ENCODE results near the gene PPFIBP2. TPM values are rescaled to one million over a fixed set of nuclear protein-coding genes. Genes with fewer than 3 reads are reported as not detected.

PPFIBP2 gene
- total RNA-seq, 2 experiments from 2014 or later, result 102 to 182 TPM

GRCh38 chr11:7538031-7538430 lies 24.2 kb downstream of the PPFIBP2 start:
- H3K4me2 ChIP-seq (ENCODE audit: low read length), result no peak overlapping the region
- no peak overlapping the region for H3K27ac ChIP-seq (ENCODE audit: low read depth, low read length, poor library complexity, severe bottlenecking)
- H3K4me3 ChIP-seq (ENCODE audit: low read depth, low read length, poor library complexity, severe bottlenecking), result no peak overlapping the region
- TF ChIP-seq EZH2phosphoT487 (IDR thresholded peaks at IDR 0.05; ENCODE audit: borderline replicate concordance, low read depth, low read length) (no peak), CTCF (conservative IDR thresholded peaks at IDR 0.05; ENCODE audit: low read length) (no peak)
- no peak overlapping the region for H2AFZ ChIP-seq (ENCODE audit: low read length)
- peaks cover 58% of the 10 kb centered on the region; the same call in 1 of the 2 replicates for H4K20me1 ChIP-seq (ENCODE audit: insufficient read depth, low read length)
- ChIA-PET POLR2A (interaction anchor here (1.7 kb wide), 1 partner anchor 17 kb away, joined by 5 read pairs; no protein-coding TSS in a partner anchor), CTCF (ENCODE audit: unreplicated experiment) (no interaction called here)
- intact Hi-C loops (cut with micrococcal nuclease; ENCODE audit: unreplicated experiment), result no loop called here
- H3K9me2 ChIP-seq (ENCODE audit: insufficient read depth, low read length), result no peaks in the 10 kb centered on the region
- H3K79me2 ChIP-seq (ENCODE audit: insufficient read depth, low read depth, low read length), result peaks cover 96% of the 10 kb centered on the region
- no peak for DNase-seq (ENCODE audit: low spot score)
- no TSS peak for BruUV-seq (replicated peaks)
- no peaks in the 10 kb centered on the region for H3K9me3 ChIP-seq (ENCODE audit: low read length)
- H3K36me3 ChIP-seq (ENCODE audit: insufficient read depth, low read length), result peaks cover 53% of the 10 kb centered on the region
- peaks cover 31% of the 10 kb centered on the region for H3K4me1 ChIP-seq (ENCODE audit: insufficient read depth, low read length, poor library complexity, severe bottlenecking)

GRCh38 chr11:7538466-7539454 lies 25.0 kb downstream of the PPFIBP2 start:
- Histone ChIP-seq H3K27ac (ENCODE audit: low read depth, low read length, poor library complexity, severe bottlenecking) (no peak overlapping the region), H3K9me2 (ENCODE audit: insufficient read depth, low read length) (no peaks in the 10 kb centered on the region), H3K4me2 (ENCODE audit: low read length) (no peak overlapping the region), H3K4me1 (ENCODE audit: insufficient read depth, low read length, poor library complexity, severe bottlenecking) (peaks cover 23% of the 10 kb centered on the region), H2AFZ (ENCODE audit: low read length) (no peak overlapping the region), H3K36me3 (ENCODE audit: insufficient read depth, low read length) (peaks cover 55% of the 10 kb centered on the region), H3K9me3 (ENCODE audit: low read length) (no peaks in the 10 kb centered on the region), H4K20me1 (ENCODE audit: insufficient read depth, low read length) (peaks cover 60% of the 10 kb centered on the region; the same call in 1 of the 2 replicates), H3K79me2 (ENCODE audit: insufficient read depth, low read depth, low read length) (peaks cover 96% of the 10 kb centered on the region), H3K4me3 (ENCODE audit: low read depth, low read length, poor library complexity, severe bottlenecking) (no peak overlapping the region)
- no peak for TF ChIP-seq CTCF (conservative IDR thresholded peaks at IDR 0.05; ENCODE audit: low read length)
- TF ChIP-seq EZH2phosphoT487 (IDR thresholded peaks at IDR 0.05; ENCODE audit: borderline replicate concordance, low read depth, low read length), result no peak
- ChIA-PET CTCF (ENCODE audit: unreplicated experiment) (no interaction called here), POLR2A (interaction anchor here (1.2 to 1.7 kb wide), 3 partner anchors 8 to 18 kb away, joined by 3 to 5 read pairs (median 3); no protein-coding TSS in a partner anchor)
- intact Hi-C loops (cut with micrococcal nuclease; ENCODE audit: unreplicated experiment), result no loop called here
- no peak for DNase-seq (ENCODE audit: low spot score)
- BruUV-seq (replicated peaks), result no TSS peak
